HCEC 1CT (cell line): ENCODE results near the gene HTRA3.
A peak's percentile ranks its signal among the peaks of the same experiment; 100 is the strongest.

Source experiments
- DNase-seq: peaks from one replicate; pipeline ENCODE4 v3.0.0-alpha.2; 2017

Gene HTRA3

DNA sequence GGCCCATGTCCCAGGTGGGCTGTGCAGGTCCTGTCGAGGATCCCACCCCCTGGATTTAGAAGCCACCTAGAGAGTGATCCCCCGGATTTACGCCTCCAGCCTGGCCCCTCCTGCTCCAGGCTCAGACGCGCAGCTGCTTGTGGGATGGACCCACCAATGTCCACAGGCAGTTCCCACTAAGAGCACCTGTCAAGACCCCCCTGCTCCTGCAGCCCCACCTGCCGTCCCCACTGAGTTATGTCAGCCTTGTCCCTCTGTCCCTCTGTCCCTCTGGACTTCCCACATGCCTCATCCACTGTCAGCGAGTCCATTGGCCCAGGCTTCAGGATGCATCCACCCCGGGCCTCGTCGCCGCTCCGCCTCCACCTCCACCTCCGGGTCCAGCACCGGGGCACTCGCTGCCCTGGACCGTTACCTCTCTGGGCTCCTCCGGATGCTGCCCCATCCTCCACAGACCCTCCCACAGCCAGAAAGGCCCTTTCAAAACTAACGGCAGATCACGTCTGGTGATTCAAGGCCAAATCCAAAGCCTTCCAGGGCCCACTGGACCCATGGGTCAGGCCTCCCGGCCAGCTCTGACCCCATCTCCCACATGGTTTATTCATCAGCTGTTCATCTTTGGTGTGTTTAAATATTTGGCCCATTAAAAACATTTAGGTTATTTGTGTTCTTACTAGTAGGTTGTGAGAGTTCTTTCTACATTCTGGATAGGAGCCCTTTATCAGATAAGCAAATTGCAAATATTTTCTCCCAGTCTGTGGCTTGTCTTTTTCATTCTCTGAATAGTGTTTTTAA, 28.3 kb downstream of the HTRA3 start:
- DNase-seq: no peak

DNA sequence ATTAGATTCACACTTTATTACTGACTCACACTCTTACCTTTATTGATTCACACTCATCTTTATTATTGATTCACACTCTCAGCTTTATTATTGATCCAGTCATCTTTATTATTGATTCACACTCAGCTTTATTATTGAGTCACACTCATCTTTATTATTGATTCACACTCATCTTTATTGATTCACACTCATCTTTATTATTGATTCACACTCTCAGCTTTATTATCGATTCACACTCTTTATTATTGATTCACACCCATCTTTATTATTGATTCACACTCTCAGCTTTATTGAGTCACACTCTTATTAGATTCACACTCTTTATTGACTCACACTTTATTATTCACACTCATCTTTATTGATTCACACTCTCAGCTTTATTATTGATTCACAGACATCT, 31.3 kb downstream of the HTRA3 start:
- no peak for DNase-seq

DNA sequence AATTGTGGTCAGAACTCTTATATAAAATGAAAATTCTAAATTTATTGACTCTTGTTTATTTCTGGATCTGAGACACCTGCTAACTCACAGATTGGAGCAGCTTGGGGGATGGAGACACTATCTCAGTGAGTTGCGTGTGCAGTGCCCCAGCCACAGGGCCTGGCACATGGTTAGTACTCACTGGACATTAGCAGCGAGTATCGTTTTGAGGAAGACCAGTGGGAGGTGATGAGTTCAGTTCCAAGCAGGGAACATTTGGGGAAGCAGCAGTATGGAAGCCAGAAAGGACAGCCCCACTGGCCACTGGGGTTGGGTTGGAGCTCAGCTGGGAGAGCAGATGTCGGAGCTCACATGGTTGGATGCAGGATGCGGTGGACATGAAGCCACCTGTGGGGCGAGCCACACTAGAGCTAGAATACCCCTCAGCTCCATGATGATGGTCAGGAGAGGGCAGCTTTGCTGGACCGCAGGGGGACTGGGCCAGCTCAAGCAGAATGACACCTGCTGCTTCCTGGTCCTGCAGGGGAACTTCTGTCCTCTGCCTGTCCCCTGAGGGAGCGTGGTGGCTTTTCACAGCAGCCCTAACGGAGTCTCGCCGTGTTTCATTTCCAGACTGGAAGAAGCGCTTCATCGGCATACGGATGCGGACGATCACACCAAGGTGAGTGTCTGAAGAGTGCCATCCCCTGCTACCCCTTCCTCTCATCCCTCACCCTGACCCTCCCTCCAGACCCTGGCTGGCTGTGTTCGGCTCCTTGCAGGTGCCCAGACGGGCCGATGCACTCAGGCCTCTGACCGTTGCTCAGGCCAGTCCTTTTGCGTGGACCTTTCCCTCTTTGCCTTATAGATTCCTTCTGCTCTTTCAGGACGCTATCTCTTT, 32.5 kb downstream of the HTRA3 start:
- no peak for DNase-seq

DNA sequence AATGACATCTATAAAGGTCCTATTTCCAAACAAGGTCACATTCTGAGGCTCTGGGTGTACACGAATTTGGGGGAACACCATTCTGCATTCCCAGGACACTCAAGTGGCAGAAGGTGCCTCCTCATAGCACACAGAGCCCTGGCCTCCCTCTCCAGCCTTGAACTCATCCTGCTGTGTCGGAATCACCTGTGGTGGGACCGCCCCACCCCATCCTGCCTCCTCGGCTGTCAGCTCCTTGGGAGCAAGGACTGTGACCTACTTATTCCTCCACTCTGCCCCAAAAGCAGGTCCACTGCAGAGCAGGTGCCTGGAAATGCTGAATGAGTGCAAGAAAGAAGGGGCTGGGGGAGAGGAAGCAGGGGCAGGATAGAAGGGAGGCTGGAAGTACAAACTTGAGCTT, 33.5 kb downstream of the HTRA3 start:
- DNase-seq: no peak

DNA sequence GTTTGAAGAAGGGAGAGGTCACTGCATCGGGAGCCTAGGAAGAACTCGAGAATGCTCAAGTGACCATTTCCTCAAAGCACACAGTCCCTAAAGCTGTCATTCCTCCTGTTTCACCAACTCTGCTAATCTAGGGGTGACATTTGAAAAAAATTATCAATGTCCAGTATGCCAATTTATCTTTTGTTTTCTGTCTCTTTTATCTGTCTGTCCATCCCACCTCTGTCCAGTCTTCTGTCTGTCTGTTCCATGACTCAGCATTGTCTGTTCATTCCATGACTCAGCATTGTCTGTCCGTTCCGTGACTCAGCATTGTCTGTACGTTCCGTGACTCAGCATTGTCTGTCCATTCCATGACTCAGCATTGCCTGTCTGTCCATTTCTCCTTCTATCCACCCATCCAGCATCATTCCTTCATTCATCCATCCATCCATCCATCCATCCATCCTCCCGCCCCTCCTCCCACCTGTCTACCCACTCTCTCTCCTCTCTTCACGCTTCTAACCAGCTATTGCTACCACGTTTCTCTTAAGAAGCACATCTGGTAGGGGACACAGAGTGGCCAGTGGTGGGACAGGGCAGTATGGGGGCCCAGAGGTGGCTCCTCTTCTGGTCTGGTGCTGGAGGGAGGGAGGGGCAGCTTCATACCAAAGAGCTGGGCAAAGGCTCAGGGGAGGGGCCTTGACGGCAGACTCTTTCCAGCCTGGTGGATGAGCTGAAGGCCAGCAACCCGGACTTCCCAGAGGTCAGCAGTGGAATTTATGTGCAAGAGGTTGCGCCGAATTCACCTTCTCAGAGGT, 34.1 kb downstream of the HTRA3 start:
- DNase-seq: peak; percentile 60

DNA sequence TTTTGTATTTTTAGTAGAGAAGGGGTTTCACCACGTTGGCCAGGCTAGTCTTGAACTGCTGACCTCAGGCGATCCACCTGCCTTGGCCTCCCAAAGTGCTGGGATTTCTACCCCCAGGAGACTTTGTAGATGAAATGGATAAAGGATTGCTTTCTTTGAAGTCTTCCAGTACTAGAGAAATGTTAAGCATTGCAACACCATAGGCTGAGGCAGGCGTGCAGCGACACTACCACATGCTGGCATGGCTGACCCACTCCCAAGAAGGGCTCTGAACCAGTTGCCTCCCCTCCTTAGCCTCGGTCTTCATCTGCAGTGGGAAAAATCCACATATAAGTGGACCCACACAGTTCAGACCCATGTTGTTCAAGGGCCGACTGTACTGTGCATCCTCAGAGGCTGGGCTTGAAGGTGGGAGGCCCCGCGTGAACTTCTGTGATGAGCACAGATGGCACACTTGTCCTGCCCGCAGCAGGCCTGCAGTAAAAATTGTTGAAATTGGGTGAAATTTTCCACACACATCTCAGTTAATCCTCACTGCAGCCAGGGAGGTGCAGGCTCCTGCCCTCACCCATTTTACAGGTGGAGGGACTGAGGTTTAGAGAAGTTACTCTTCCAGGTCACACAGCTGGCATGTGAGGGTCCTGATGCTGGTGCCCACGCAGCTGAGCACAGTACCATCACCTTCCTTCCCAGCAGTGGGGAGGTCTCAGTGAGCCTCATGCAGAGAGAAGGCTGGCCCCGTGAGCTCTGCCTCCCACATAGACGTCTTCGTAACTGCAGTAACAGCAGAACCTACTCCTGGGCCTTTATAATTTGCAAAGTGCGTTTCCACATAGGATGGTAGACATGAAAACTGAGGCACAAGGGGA, 35.5 kb downstream of the HTRA3 start:
- DNase-seq: no peak

DNA sequence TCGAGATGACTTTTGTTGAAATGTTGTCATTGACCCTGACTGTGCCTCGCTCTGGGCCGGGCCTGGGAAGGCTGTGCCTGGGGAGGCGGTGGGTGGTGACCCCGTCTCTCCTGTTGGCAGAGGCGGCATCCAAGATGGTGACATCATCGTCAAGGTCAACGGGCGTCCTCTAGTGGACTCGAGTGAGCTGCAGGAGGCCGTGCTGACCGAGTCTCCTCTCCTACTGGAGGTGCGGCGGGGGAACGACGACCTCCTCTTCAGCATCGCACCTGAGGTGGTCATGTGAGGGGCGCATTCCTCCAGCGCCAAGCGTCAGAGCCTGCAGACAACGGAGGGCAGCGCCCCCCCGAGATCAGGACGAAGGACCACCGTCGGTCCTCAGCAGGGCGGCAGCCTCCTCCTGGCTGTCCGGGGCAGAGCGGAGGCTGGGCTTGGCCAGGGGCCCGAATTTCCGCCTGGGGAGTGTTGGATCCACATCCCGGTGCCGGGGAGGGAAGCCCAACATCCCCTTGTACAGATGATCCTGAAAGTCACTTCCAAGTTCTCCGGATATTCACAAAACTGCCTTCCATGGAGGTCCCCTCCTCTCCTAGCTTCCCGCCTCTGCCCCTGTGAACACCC, 36.4 kb downstream of the HTRA3 start:
- no peak for DNase-seq

- no peak for DNase-seq
Observed at GRCh38 chr4:8306511-8307021, 37.0 kb downstream of the HTRA3 start.

GRCh38 chr4:8307121-8307520, 37.6 kb downstream of the HTRA3 start:
- DNase-seq: no peak

DNA sequence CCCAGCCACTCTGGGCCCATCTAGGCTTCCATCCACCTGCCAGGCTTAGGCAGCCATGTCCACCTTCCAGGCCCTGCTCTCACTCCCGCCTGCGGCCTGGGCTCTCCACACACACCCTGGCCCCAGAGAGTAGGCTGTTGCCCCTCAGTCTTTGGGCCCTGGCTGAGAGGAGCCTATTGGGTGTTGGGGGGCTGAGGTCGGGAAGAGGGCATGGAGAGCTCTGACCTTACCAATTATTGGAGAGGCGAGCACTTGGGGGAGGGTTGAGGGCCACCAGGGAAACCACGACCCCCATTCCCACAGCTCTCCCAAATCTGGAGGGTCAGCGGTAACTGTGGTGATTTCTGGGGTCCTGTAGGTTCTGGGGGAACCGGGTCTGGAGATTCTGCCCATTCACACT, 38.2 kb downstream of the HTRA3 start:
- DNase-seq: no peak

- DNase-seq: no peak
Observed at GRCh38 chr4:8308144-8308543, 38.6 kb downstream of the HTRA3 start.

DNA sequence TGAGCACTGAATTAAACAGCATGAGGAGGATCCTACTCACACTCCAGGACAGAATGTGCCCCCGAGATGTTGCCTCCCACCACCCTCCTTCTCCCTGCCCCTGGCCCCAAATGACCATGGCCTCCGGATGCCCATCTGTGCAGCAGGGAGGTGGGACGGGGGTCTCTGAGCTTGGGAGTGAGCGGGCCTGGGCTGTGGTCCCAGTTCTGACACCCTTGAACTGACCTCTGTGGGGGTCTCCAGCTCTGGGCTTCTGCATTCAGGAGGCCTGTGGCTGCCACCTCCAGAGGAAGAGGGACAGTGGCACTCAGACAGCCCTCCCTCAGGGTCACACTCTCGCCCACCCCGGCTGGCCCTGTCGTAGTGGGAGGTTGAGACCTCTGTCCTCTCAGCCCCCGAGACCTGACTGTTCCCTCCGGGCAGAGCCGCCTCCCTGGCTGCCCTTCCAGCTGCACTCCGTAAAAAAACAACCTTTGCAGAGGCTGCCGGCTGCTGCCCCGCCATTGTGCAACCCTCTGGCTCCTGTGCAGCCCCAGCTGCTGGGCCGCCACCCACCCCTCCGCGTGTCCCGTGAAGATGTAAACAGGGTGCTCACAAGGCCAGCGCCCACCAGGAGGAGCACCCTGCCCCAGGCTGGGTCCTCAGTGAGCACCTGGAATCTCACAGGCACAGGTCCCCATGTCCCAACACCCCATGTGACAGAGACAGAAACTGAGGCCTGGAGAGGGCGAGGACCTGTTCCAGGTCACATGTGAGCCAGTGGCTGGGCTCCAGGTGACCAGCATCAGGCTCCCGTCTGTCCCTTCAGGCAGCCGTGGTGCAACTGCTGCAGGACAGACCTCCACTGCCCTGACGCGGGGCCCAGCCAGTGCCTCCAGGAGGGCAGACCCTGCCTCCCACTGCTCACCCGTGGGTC, 39.6 kb downstream of the HTRA3 start:
- DNase-seq: no peak

DNA sequence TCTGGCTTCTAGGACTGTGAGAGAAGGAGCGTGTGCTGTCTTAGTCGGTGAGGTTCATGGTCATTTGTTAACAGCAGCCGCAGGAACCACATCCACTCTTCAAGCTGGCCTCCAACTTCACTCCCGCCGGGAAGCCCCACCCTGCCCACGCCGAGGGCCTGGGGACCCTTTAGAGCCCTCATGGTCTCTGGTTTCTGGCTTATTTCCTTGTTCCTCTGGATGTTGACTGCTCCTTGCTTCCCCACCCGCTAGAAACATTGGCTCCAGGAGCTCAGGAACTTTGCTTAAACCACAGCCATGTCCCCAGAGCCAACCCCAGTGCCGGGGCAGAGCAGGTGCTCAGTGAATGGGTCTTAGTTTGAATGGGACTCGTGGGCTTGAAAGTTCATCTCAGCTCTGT, 40.8 kb downstream of the HTRA3 start:
- no peak for DNase-seq

GRCh38 chr4:8311101-8312068, 41.8 kb downstream of the HTRA3 start:
- no peak for DNase-seq

- DNase-seq: no peak
Observed at GRCh38 chr4:8312069-8312445, 42.5 kb downstream of the HTRA3 start.

- DNase-seq: no peak
Observed at GRCh38 chr4:8312976-8313375, 43.4 kb downstream of the HTRA3 start.

DNA sequence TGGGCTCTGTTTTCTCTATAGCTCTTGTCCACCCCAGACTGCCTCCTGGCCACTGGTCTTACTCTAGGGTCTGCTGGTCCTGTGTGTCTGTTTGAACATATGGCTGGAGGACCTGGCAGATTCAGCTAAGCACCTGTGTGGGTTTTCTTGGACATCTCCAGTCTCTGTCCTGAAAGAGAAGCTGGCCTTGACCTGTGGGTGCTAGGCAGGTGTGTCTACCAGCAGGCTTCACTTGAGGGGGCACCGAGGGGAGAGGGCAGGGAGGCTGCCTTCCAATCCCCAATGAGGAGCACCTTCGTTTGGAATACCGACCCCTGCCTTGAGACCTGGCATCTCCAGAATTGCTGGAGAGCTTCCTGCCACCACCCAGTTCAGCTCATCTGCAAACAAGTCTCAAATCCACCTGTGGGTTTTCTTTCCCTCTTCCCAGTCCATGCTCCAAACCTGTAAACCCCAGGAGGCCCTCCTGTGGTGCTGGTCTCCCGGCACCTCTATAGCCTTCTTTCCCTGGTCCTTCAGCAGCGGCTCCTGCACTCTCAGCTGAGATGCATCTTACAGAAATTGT, 45.2 kb downstream of the HTRA3 start:
- no peak for DNase-seq

- DNase-seq: peak; percentile 75
Observed at GRCh38 chr4:8315435-8316250, 46.1 kb downstream of the HTRA3 start.
